ENCODE data around the gene MAN1A1. TPM values are rescaled to one million over a fixed set of nuclear protein-coding genes. Genes with fewer than 3 reads are reported as not detected.

The MAN1A1 gene
- total RNA-seq, 4 donors from 2014 or later: 71.7 to 170 (median 128) TPM

DNA sequence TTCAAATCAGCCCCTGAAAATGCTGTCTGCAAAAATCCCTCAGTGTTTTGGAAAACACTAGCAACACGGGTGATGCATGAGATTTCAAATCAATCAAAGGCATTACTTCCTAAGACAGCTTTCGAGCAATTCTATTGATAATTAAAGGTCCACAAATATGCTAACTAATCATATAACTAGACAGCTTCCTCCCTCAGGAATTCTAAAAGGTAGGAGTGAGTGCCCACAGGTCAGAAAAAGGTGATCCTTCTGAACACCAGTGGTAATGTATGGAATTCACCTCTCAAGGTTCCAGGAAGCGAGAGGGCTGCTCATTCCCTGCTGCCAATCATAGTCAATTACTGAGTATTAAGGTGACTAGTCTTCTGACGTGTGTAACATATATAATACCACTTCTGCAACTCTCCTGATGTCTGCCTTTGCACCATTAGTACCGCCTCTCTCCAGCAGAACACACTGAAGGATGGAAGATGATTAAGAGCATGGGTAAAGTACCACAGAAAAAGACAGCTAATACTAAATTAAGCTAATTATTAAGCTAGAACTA is 16.4 kb downstream of the MAN1A1 start:
- WGBS, 2 donors: 94 to 95% methylated on average over 5 of the region's 5 CpGs
- intact Hi-C loops (cut with DNase I): no loop called here
- H3K9me3 ChIP-seq: no peaks in the 10 kb centered on the region
- no peak for DNase-seq
- H3K27me3 ChIP-seq: no peaks in the 10 kb centered on the region
- H3K4me3 ChIP-seq (replicated peaks in 1 of 3): no peak overlapping the region
- H3K4me1 ChIP-seq: no peaks in the 10 kb centered on the region
- H3K36me3 ChIP-seq: no peaks in the 10 kb centered on the region
- H3K27ac ChIP-seq: no peak overlapping the region
- TF ChIP-seq CTCF (IDR thresholded peaks at IDR 0.05): no peak
- no peak for TF ChIP-seq POLR2A (IDR thresholded peaks at IDR 0.05)

- Histone ChIP-seq H3K4me3 (replicated peaks in 1 of 3) (no peak overlapping the region), H3K27me3 (no peaks in the 10 kb centered on the region), H3K27ac (no peak overlapping the region), H3K4me1 (no peaks in the 10 kb centered on the region), H3K36me3 (no peaks in the 10 kb centered on the region), H3K9me3 (no peaks in the 10 kb centered on the region)
- intact Hi-C loops (cut with DNase I): no loop called here
- DNase-seq: no peak
- TF ChIP-seq CTCF (IDR thresholded peaks at IDR 0.05) (no peak), POLR2A (IDR thresholded peaks at IDR 0.05) (no peak)
- 69 to 71% methylated on average over 2 of the region's 2 CpGs for WGBS, 2 donors
Observed at GRCh38 chr6:119331663-119332286, 17.8 kb downstream of the MAN1A1 start.

DNA sequence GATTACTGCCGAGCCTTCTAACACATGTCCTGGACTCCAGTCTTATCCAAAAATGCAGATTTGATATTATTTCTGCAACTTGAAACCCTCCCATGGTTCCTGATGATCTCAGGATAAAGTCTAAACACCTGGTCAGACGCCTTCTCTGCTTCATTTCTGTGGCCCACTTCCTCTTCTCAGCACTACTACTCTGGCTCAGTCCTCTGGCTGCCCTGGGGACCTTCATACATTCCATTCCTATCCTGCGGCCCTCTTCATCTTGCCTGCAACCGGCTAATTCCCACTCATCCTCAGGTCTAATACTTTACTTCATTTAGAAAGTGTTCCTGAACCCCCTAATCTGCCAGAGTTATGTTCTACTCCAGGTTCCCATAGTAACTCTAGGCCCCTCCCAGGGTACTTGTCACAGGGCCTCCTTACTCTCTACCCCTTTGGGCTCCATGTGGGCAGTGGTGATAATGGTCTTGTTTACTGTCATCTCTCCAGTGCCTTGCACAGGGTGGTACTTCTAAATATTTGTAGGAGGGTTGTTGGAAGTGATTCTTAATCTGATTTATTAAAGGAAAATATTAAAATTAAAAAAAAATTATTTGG is 18.9 kb downstream of the MAN1A1 start:
- TF ChIP-seq POLR2A (IDR thresholded peaks at IDR 0.05) (no peak), CTCF (IDR thresholded peaks at IDR 0.05) (no peak)
- WGBS, 2 donors: 92 to 97% methylated on average over 4 of the region's 4 CpGs
- Histone ChIP-seq H3K9me3 (no peaks in the 10 kb centered on the region), H3K4me1 (no peaks in the 10 kb centered on the region), H3K27ac (no peak overlapping the region), H3K4me3 (replicated peaks in 1 of 3) (no peak overlapping the region), H3K27me3 (no peaks in the 10 kb centered on the region), H3K36me3 (peaks cover 0 to 4% of the 10 kb centered on the region in 2 donors)
- intact Hi-C loops (cut with DNase I): no loop called here
- DNase-seq: no peak

- no peak overlapping the region for H3K4me3 ChIP-seq (replicated peaks in 1 of 3)
- TF ChIP-seq POLR2A (IDR thresholded peaks at IDR 0.05): no peak
- TF ChIP-seq CTCF (IDR thresholded peaks at IDR 0.05): no peak
- no peaks in the 10 kb centered on the region for H3K4me1 ChIP-seq
- peaks cover 0 to 4% of the 10 kb centered on the region in 2 donors for H3K36me3 ChIP-seq
- intact Hi-C loops (cut with DNase I): no loop called here
- H3K27ac ChIP-seq: no peak overlapping the region
- H3K27me3 ChIP-seq: no peaks in the 10 kb centered on the region
- no peak for DNase-seq
- H3K9me3 ChIP-seq: no peaks in the 10 kb centered on the region
Observed at GRCh38 chr6:119329794-119330180, 19.8 kb downstream of the MAN1A1 start.

Data from thyroid gland (tissue), 4 donors.